HG02642 (cell line): ENCODE results near the gene EVX2.

ENCODE experiments used
- ATAC-seq: cut with Tn5 transposase; IDR thresholded peaks from one replicate; pipeline ENCODE4 v1.9.1; 2021; ENCODE audit warnings: mild to moderate bottlenecking; ENCODE audit not compliant: unreplicated experiment, poor library complexity

EVX2 gene

GRCh38 chr2:176098366-176099158 is 14.8 kb upstream of the EVX2 start:
- ATAC-seq: no peak

GRCh38 chr2:176097820-176098365 is 14.1 kb upstream of the EVX2 start:
- ATAC-seq: no peak

GRCh38 chr2:176096986-176097819 is 13.4 kb upstream of the EVX2 start:
- peak; percentile 82 for ATAC-seq

- no peak for ATAC-seq
These were observed 12.7 kb upstream of the EVX2 start for GRCh38 chr2:176096243-176096985.

- ATAC-seq: no peak
These were observed 11.7 kb upstream of the EVX2 start for GRCh38 chr2:176095421-176095820.

GRCh38 chr2:176094349-176094748 is 10.6 kb upstream of the EVX2 start:
- ATAC-seq: no peak

DNA sequence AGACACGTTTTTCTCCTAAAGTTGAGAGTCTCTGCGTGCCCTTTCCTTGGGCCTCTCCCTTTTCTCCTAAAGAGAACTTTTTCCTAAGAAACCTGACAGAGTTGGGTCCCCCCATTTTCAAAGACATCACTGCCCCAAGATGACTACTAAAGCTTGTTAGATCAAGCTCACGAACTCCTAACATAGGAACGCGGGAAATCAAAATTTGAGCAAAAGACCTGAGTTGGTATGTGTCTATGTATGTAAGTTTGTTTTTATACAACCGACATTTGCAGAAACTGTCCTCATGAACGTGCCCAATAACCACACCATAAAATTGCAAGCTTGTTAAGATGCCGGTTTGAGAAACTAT is 10.1 kb upstream of the EVX2 start:
- no peak for ATAC-seq

DNA sequence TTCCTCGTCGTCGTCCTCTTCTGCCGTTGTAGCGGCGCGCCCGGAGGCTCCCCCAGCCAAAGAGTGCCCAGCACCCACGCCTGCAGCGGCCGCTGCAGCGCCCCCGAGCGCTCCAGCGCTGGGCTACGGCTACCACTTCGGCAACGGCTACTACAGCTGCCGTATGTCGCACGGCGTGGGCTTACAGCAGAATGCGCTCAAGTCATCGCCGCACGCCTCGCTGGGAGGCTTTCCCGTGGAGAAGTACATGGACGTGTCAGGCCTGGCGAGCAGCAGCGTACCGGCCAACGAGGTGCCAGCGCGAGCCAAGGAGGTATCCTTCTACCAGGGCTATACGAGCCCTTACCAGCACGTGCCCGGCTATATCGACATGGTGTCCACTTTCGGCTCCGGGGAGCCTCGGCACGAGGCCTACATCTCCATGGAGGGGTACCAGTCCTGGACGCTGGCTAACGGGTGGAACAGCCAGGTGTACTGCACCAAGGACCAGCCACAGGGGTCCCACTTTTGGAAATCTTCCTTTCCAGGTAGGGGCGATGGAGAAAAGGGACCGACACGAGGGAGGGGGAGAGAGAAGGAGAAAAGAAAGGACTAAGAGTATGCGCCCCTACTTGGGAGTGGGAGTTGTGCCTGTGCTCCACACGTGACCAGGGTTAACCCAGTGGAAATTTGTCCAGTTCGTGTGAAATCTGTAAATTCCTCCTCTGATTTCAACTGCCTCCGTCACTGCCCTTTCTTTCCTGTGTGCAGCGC is 9.6 kb upstream of the EVX2 start:
- ATAC-seq: no peak

- no peak for ATAC-seq
These were observed 8.7 kb upstream of the EVX2 start, which contains the start of gene HOXD13 for GRCh38 chr2:176092270-176093144. TSS of gene HOXD13 (plus strand) at chr2:176092721. CDS start at chr2:176092891, 170 bp downstream.

- no peak for ATAC-seq
These were observed 7.8 kb upstream of the EVX2 start for GRCh38 chr2:176091329-176092258.

- ATAC-seq: no peak
These were observed 7.1 kb upstream of the EVX2 start for GRCh38 chr2:176090862-176091261.

DNA sequence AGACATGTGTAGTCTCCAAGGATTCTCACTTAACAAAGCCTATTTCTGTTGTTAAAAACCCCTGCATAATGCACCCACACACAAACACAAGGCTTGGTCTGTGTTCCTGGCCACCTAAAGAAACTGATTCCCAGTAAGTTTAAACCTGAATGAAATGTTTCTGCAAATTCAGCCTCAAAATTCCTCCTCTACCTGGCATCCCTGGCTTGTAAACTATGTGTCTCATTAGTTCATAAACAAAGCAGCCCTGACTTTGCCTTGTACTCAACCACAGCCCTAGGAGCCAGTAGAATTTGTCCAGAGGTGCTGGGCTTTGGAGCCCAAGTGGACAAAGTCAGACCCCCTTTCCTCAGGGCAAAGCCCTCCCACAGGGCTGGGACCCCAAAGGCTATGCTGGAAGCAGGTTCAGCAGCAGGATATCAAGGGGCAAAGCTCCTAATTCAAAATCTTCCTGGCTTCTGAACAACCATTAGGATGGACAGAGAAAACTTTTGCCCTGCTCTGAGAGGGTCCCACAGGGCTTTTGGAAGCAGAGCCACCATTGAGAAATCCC is 6.2 kb upstream of the EVX2 start:
- ATAC-seq: no peak

- no peak for ATAC-seq
These were observed 5.4 kb upstream of the EVX2 start for GRCh38 chr2:176088937-176089842.

- ATAC-seq: no peak
These were observed 4.5 kb upstream of the EVX2 start for GRCh38 chr2:176088048-176088936.

- ATAC-seq: no peak
These were observed 3.7 kb upstream of the EVX2 start for GRCh38 chr2:176087330-176088047.
